ENCODE results near the gene GNPDA1. TPM values are rescaled to one million over a fixed set of nuclear protein-coding genes. Genes with fewer than 3 reads are reported as not detected.

GNPDA1 gene
- polyA plus RNA-seq, 1 donor from 2014 or later, result 28.9 TPM

DNA sequence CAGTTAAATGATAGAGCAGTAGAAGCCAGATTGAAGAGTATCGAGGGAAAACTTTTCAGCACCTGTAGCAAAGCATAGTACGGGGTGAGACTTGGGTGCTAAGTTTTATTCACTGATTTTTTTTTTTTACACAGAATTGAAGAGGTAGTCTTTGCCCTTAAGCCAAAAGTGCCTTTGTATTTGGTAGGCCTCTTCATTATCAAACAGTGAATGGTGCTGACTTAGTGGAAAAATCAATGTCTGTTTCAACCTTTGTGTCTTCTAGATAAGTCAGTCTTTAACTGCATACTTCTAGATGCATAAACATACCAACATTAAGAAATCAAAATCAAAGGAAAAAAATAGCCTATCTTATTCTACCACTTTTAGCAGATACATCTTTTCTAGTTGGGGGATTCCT, 30.2 kb downstream of the GNPDA1 start:
- no peak overlapping the region for H3K4me2 ChIP-seq (ENCODE audit: low read length)
- no peak overlapping the region for H2AFZ ChIP-seq (ENCODE audit: low read depth, low read length)
- no peaks in the 10 kb centered on the region for H3K9me2 ChIP-seq (ENCODE audit: insufficient read depth, low read length)
- no peaks in the 10 kb centered on the region for H4K20me1 ChIP-seq (ENCODE audit: insufficient read depth)
- no peaks in the 10 kb centered on the region for H3K9me3 ChIP-seq (ENCODE audit: low read length)
- H3K27ac ChIP-seq (ENCODE audit: low read length), result no peak overlapping the region
- H3K27me3 ChIP-seq (ENCODE audit: insufficient read depth, low read depth, low read length), result no peaks in the 10 kb centered on the region
- H3K9ac ChIP-seq (ENCODE audit: low read length), result no peak overlapping the region
- TF ChIP-seq TAF1 (IDR thresholded peaks at IDR 0.05; ENCODE audit: low read depth), result no peak
- no peak for TF ChIP-seq EZH2 (IDR thresholded peaks at IDR 0.05; ENCODE audit: borderline replicate concordance, insufficient read depth, low read length, poor library complexity, severe bottlenecking)
- TF ChIP-seq, protein P1, sequence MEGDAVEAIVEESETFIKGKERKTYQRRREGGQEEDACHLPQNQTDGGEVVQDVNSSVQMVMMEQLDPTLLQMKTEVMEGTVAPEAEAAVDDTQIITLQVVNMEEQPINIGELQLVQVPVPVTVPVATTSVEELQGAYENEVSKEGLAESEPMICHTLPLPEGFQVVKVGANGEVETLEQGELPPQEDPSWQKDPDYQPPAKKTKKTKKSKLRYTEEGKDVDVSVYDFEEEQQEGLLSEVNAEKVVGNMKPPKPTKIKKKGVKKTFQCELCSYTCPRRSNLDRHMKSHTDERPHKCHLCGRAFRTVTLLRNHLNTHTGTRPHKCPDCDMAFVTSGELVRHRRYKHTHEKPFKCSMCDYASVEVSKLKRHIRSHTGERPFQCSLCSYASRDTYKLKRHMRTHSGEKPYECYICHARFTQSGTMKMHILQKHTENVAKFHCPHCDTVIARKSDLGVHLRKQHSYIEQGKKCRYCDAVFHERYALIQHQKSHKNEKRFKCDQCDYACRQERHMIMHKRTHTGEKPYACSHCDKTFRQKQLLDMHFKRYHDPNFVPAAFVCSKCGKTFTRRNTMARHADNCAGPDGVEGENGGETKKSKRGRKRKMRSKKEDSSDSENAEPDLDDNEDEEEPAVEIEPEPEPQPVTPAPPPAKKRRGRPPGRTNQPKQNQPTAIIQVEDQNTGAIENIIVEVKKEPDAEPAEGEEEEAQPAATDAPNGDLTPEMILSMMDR (IDR thresholded peaks at IDR 0.05; ENCODE audit: poor library complexity, severe bottlenecking), result no peak
- no peak for TF ChIP-seq EP300 (conservative IDR thresholded peaks at IDR 0.05; ENCODE audit: poor library complexity, severe bottlenecking)
- no peak for TF ChIP-seq MXI1 (conservative IDR thresholded peaks at IDR 0.05; ENCODE audit: poor library complexity, severe bottlenecking)
- TF ChIP-seq SMC3 (conservative IDR thresholded peaks at IDR 0.05; ENCODE audit: poor library complexity), result no peak
- no peak for TF ChIP-seq RAD21 (conservative IDR thresholded peaks at IDR 0.05)
- no peak for TF ChIP-seq POLR2AphosphoS5 (IDR thresholded peaks at IDR 0.05)
- TF ChIP-seq, protein P2, sequence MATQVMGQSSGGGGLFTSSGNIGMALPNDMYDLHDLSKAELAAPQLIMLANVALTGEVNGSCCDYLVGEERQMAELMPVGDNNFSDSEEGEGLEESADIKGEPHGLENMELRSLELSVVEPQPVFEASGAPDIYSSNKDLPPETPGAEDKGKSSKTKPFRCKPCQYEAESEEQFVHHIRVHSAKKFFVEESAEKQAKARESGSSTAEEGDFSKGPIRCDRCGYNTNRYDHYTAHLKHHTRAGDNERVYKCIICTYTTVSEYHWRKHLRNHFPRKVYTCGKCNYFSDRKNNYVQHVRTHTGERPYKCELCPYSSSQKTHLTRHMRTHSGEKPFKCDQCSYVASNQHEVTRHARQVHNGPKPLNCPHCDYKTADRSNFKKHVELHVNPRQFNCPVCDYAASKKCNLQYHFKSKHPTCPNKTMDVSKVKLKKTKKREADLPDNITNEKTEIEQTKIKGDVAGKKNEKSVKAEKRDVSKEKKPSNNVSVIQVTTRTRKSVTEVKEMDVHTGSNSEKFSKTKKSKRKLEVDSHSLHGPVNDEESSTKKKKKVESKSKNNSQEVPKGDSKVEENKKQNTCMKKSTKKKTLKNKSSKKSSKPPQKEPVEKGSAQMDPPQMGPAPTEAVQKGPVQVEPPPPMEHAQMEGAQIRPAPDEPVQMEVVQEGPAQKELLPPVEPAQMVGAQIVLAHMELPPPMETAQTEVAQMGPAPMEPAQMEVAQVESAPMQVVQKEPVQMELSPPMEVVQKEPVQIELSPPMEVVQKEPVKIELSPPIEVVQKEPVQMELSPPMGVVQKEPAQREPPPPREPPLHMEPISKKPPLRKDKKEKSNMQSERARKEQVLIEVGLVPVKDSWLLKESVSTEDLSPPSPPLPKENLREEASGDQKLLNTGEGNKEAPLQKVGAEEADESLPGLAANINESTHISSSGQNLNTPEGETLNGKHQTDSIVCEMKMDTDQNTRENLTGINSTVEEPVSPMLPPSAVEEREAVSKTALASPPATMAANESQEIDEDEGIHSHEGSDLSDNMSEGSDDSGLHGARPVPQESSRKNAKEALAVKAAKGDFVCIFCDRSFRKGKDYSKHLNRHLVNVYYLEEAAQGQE (IDR thresholded peaks at IDR 0.05; ENCODE audit: borderline replicate concordance), result no peak
- no peaks in the 10 kb centered on the region for H3K79me2 ChIP-seq (replicated peaks; ENCODE audit: insufficient read depth, low read length)
- peaks cover 29% of the 10 kb centered on the region for H3K36me3 ChIP-seq (ENCODE audit: insufficient read depth, low read length)
- no peak overlapping the region for H3K4me3 ChIP-seq (ENCODE audit: low read length)
- no peaks in the 10 kb centered on the region for H3F3A ChIP-seq (ENCODE audit: insufficient read depth, low read length, poor library complexity, severe bottlenecking)

DNA sequence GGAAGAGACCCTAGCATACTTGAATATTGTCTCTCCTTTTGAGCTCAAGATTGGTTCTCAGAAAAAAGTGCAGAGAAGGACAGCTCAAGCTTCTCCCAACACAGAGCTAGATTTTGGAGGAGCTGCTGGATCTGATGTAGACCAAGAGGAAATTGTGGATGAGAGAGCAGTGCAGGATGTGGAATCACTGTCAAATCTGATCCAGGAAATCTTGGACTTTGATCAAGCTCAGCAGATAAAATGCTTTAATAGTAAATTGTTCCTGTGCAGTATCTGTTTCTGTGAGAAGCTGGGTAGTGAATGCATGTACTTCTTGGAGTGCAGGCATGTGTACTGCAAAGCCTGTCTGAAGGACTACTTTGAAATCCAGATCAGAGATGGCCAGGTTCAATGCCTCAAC, 34.4 kb downstream of the GNPDA1 start:
- H3K4me3 ChIP-seq (ENCODE audit: low read length), result no peak overlapping the region
- H3K9me2 ChIP-seq (ENCODE audit: insufficient read depth, low read length), result no peaks in the 10 kb centered on the region
- H4K20me1 ChIP-seq (ENCODE audit: insufficient read depth), result no peaks in the 10 kb centered on the region
- H3K79me2 ChIP-seq (replicated peaks; ENCODE audit: insufficient read depth, low read length), result no peaks in the 10 kb centered on the region
- no peaks in the 10 kb centered on the region for H3F3A ChIP-seq (ENCODE audit: insufficient read depth, low read length, poor library complexity, severe bottlenecking)
- no peaks in the 10 kb centered on the region for H3K27me3 ChIP-seq (ENCODE audit: insufficient read depth, low read depth, low read length)
- H3K9me3 ChIP-seq (ENCODE audit: low read length), result no peaks in the 10 kb centered on the region
- peaks cover 16% of the 10 kb centered on the region for H3K36me3 ChIP-seq (ENCODE audit: insufficient read depth, low read length)
- no peak overlapping the region for H3K9ac ChIP-seq (ENCODE audit: low read length)
- TF ChIP-seq, protein P1 (IDR thresholded peaks at IDR 0.05; ENCODE audit: poor library complexity, severe bottlenecking), result no peak
- TF ChIP-seq SMC3 (conservative IDR thresholded peaks at IDR 0.05; ENCODE audit: poor library complexity) (no peak), MXI1 (conservative IDR thresholded peaks at IDR 0.05; ENCODE audit: poor library complexity, severe bottlenecking) (no peak), POLR2AphosphoS5 (IDR thresholded peaks at IDR 0.05) (no peak), EZH2 (IDR thresholded peaks at IDR 0.05; ENCODE audit: borderline replicate concordance, insufficient read depth, low read length, poor library complexity, severe bottlenecking) (no peak), EP300 (conservative IDR thresholded peaks at IDR 0.05; ENCODE audit: poor library complexity, severe bottlenecking) (no peak), RAD21 (conservative IDR thresholded peaks at IDR 0.05) (no peak), TAF1 (IDR thresholded peaks at IDR 0.05; ENCODE audit: low read depth) (no peak)
- TF ChIP-seq, protein P2 (IDR thresholded peaks at IDR 0.05; ENCODE audit: borderline replicate concordance), result no peak
- H2AFZ ChIP-seq (ENCODE audit: low read depth, low read length), result no peak overlapping the region
- no peak overlapping the region for H3K27ac ChIP-seq (ENCODE audit: low read length)
- no peak overlapping the region for H3K4me2 ChIP-seq (ENCODE audit: low read length)

Data from neural cell (in vitro differentiated cells).